Kidney epithelial cell (primary cell): ENCODE results near the gene KSR1. TPM values are rescaled to one million over a fixed set of nuclear protein-coding genes. Genes with fewer than 3 reads are reported as not detected.

Experiments
- DNase-seq: peaks from one replicate; pipeline ENCODE4 v3.0.0-alpha.2; 2010; ENCODE audit warnings: low read depth
- H3K27me3 ChIP-seq: 2 replicates; pipeline ENCODE4 v1.6.0; 2011; ENCODE audit warnings: low read length; ENCODE audit not compliant: control insufficient read depth, insufficient read depth
- H3K36me3 ChIP-seq: 2 replicates; pipeline ENCODE4 v1.5.1; 2011; ENCODE audit warnings: low read length; ENCODE audit not compliant: control insufficient read depth, insufficient read depth
- H3K4me3 ChIP-seq: 2 replicates; pipeline ENCODE4 v1.5.1; 2011; ENCODE audit warnings: low read depth, mild to moderate bottlenecking, control low read depth, low read length
- total RNA-seq: library from RNA; depleted of rRNA; stranded (reverse); fragments of >200 nt; gene quantifications from 2 replicates; pipeline ENCODE4 v1.2.3, GENCODE V29; 2015
- TF ChIP-seq, protein P1 (sequence below): IDR thresholded peaks from 2 replicates; pipeline ENCODE4 v1.5.1; 2011; ENCODE audit warnings: mild to moderate bottlenecking, moderate library complexity, low read length, control low read depth, inconsistent platforms; ENCODE audit not compliant: insufficient read depth, poor library complexity, severe bottlenecking

Gene KSR1
- total RNA-seq, 1 donor from 2014 or later: 11.2 TPM

DNA sequence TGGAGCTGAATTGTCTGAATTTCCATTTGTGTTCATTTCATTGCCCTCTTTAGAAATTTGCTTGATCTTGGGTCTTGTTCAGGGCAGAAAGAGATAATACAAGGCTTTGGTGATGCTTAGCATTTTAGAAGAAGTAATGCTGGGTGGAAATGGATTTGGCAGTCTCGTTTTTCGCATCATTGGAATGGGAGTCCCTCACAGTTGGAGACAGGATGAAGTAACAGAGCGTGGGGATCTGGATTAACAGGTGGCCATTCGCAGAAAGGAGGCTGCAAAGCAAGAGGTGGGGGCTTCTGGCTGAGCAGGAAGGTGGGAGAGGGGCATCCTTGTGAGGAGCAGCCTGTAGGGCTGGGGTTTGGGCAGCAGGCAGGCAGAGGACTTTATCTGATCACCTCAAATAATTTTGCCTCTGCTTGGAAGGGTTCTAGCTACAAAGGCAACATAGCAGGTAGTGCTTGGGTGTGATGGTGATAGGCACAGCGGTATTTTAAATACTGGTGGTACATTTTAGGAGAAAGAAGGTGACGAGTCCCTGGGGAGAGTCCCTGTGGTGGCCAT is 17.0 kb downstream of the KSR1 start:
- Histone ChIP-seq H3K36me3 (no peaks in the 10 kb centered on the region), H3K27me3 (no peaks in the 10 kb centered on the region), H3K4me3 (no peak overlapping the region)
- no peak for DNase-seq
- TF ChIP-seq, protein P1, sequence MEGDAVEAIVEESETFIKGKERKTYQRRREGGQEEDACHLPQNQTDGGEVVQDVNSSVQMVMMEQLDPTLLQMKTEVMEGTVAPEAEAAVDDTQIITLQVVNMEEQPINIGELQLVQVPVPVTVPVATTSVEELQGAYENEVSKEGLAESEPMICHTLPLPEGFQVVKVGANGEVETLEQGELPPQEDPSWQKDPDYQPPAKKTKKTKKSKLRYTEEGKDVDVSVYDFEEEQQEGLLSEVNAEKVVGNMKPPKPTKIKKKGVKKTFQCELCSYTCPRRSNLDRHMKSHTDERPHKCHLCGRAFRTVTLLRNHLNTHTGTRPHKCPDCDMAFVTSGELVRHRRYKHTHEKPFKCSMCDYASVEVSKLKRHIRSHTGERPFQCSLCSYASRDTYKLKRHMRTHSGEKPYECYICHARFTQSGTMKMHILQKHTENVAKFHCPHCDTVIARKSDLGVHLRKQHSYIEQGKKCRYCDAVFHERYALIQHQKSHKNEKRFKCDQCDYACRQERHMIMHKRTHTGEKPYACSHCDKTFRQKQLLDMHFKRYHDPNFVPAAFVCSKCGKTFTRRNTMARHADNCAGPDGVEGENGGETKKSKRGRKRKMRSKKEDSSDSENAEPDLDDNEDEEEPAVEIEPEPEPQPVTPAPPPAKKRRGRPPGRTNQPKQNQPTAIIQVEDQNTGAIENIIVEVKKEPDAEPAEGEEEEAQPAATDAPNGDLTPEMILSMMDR: no peak

DNA sequence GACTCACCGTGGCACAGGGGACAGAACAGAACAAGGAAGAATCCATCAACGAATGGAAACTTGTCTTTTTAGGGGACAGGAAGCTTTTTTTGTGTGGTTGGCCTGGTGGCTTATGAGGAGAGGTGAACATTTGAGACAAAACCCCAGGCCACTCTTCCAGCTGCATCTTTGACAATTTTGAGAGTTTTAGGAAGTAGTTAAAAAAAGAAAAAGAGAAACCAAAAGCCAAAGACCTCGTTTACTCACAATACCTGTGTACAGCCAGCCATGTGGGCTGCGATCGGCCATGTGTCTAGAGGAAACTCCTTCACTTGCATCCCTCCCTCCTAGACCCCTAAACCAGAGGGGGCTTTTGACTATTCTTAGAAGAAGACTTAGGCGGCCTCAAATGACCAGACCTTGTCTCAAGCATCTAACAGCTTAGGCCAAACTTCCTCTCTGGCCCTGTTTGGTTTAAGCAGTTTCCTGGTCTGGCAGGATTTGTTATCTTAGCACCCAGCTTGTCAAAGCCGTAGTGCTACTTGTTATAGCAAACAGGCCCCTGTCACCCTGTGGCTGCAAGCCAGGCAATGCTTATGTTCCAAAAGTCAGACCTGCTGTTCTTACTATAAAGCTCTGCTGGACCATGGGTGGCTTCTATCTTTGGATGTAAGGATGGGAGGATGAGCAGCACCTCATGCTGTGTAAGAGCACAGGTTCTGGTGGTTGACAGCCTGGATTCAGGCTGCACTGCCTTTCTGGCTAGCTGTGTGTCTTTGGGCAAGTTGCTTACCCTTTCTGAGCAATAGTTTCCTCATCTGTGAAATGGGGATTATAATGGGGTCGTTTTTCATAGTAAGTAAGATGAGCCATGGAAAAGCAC is 17.7 kb downstream of the KSR1 start:
- Histone ChIP-seq H3K36me3 (no peaks in the 10 kb centered on the region), H3K27me3 (no peaks in the 10 kb centered on the region), H3K4me3 (no peak overlapping the region)
- DNase-seq: no peak
- TF ChIP-seq, protein P1: no peak

DNA sequence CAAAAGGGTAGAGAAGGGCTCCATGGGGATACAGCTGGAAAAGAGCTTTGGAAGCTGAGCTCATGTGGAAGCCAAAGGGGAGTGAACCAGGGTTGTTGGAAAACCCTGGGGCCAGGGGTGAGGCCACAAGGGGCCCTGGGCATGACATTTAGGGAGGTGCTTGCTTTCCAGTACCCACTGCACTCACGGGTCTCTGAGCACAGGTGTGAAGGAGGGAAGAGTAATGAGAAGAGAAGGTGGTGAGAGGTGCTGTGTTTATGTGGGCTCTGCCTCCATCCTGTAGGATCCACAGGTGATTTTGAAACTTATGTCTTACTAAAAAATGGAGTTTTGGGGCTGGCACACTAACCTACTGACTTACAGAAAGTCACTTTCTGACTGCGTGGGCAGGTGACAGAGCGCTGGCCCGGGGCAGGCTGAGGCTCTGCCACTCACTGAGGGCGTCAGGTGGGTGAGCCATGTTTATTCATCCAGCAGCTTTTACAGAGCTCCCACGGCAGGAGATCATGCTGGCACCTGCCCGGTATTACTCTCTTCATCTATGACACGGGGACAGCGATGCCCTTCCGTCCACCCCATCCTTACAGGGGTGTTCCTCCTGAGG is 18.9 kb downstream of the KSR1 start:
- no peaks in the 10 kb centered on the region for H3K36me3 ChIP-seq
- TF ChIP-seq, protein P1: no peak
- no peak overlapping the region for H3K4me3 ChIP-seq
- no peak for DNase-seq
- no peaks in the 10 kb centered on the region for H3K27me3 ChIP-seq

DNA sequence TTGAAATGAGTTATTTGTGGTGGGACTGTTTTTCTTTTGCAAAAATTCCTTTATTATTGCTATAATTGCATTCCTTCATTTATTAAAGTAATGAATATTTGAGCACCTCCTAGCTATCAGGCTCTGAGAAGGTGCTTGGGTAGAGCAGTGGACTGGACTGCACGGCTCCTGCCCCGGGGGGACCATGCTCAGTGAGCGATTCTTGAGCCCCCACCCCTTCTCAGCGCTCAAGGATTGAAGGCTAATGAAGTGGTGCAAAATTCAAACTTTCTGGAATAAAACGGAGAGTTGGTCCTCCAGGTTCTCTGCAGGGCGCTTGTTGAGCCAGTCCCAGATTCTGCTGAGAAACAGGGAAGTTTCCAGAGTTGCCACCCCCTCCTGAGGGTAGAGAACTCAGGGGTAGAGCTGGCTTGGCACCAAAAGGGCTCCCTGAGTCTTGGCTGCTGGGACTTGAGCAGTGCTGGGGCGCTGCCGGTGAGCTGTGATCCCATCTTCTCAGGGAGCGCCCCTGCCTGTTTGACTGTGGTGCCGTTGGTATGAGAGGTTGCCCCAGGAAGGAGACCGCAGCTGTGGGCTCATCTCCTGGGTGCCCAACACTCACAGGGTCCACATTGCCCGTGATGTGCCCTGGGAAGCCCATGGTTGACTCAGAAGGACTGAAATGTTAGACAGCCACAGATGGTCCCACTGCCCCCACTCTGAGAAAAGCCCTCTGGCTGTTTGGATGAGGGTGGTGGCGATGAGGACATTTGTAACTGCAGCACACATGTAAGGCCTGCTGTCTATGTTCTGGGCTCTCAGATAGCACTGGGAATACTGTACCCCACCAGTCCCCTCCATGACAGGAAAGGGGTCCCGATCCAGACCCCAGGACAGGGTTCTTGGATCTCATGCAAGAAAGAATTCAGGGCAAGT is 20.0 kb downstream of the KSR1 start:
- no peak for DNase-seq
- Histone ChIP-seq H3K36me3 (no peaks in the 10 kb centered on the region), H3K4me3 (no peak overlapping the region), H3K27me3 (no peaks in the 10 kb centered on the region)
- TF ChIP-seq, protein P1: no peak

DNA sequence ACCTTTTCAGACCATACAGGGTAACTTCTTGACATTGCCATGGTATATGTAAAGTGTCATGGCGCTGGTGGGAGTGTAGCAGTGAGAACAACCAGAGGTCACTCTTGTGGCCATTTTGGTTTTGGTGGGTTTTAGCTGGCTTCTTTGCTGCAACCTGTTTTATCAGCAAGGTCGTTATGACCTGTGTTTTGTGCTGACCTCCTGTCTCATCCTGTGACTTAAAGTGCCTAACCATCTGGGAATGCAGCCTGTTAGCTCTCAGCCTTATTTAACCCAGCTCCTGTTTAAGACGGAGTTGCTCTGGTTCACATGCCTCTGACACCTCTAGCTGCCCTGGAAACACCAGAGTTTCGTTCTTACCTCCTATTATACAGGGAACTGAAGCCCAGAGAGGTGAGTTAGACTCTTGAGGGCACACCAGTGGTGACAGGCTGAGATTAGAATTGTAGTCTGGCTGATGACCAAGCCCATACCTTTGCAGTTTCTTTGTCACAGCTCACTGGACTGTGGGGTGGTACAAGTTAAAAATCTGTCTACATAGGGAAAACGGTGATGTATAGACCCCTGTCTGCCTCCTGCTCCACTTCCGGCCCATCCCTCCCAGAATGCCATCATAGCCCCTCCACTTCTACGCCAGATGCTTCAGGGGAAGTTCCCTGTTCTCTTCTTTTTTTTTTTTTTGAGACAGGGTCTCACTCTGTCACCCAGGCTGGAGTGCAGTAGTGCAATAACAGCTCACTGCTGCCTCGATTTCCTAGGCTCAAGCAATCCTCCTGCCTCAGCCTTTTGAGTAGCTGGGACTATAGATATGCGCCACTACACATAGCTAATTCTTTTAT is 21.0 kb downstream of the KSR1 start:
- DNase-seq: no peak
- Histone ChIP-seq H3K27me3 (no peaks in the 10 kb centered on the region), H3K36me3 (no peaks in the 10 kb centered on the region), H3K4me3 (no peak overlapping the region)
- TF ChIP-seq, protein P1: no peak
